Stimulated activated CD8-positive, alpha-beta memory T cell treated with anti-CD3 and anti-CD28 coated beads, Interleukin-15, amount 100 ng/mL, for 48 hours (primary cell): ENCODE results near the gene PKN1.
"Not testable (repeated sequence)": the region's sequence is repeated elsewhere in the genome, so short reads cannot be mapped to it uniquely, and the experiment has no call there.

Experiments used
- DNase-seq, 2 donors: peaks; one replicate each; pipeline ENCODE4 v3.0.0-alpha.2; 2020; ENCODE audit warnings: low read depth in 2 of 2

The PKN1 gene

DNA sequence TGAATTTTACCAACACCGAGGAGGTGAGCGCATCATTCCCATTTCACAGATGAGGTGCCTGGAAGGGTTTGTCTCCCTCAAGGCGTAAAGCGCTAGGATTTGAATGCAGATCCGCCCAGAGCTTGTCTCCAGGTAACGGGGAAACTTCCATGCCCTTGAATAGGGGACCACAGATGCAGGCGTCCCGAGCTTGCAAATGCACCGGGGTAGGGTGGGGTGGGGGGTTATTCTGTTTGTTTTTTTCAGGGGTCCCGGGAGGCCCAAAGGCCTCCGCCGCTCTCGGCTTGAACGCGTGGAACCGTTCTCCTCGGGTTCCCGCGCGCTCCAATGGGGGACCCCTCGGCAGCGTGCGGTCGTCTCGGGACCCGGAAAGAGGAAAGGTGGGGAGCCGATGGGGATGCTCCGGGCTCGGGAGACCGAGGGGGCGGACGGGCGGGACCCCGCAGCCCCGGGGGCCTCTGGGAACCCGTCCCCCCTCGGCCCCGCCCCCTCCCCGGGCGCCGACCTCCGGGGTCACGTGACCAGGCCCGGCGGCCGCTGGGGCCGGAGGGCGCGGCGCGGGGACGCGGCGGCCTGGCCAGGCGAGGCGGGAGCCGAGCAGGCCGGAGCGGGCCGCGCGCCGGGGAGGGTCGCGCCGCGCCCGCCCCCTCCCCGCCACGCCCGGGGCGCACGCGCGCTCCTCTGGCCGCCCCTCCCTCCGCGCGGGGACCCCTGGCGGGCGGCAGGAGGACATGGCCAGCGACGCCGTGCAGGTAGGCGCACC lies at the start of gene PKN1:
Gene PKN1 (plus strand): TSS at position 516 of the 763 bp plus-strand sequence. CDS start 216 bp downstream, at position 732.
- DNase-seq: peak in 1 of 2 donors; percentile 53

DNA sequence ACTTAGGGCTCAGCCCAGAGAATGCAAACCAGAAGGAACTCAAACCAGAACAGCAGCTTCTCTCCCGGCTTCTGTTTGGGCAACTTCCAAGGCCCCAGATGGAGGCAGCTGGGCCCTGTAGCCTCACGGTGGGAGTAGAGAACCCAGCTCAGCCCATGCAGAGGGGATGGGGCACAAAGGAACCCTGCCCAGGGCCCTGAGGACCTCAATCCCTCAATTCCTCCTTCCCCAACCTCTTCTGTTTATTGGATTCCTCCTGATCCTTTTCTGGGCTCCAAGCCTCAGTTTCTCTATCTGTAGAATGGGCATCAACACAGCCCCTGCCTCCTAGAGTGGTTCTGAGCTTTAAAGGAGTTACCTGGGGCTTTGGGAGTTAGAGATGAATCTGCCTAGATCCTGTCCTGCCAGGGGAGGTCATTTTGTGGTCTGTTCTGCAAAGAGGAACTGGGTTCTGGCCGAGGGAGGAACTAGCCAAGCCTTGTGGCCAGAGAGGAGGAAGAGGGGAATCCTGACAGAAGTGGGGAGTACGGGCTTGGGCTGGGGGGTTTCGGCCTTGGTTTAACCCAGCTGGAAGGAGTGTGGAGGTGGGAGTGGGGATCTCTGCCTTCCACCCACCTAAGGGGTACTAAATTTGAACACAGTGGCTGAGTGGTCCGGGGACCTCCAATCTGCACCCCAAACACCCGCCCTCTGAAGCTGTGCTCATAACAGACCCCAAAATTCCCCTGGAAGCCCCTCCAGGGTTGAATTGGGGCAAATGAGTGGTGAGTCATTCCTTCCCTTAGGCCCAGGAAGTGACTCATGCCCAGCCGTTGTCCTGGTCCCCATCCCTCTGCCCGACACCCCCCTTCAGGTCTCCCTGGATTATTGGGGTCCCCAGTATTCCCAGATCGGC lies 49.2 kb upstream of the PKN1 start:
- peak in 1 of 2 donors; percentile 65 for DNase-seq

DNA sequence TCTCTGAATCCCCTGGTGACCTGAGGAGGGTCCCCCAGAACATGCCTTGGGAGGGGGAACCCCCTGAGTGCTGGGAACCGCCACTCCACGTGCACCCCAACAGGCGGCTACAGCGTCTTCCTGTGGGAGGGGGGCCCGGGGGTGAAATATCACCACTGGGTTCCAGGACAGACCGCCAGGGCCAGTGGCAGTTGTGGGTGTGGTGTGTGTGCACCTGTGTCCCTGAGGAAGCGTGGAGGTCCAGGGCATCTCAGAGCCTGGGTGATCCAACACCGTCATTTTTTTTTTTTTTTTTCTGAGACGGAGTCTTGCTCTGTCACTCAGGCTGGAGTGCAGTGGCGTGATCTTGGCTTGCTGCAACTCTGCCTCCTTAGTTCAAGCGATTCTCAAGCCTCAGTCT lies 47.6 kb upstream of the PKN1 start:
- no peak for DNase-seq

DNA sequence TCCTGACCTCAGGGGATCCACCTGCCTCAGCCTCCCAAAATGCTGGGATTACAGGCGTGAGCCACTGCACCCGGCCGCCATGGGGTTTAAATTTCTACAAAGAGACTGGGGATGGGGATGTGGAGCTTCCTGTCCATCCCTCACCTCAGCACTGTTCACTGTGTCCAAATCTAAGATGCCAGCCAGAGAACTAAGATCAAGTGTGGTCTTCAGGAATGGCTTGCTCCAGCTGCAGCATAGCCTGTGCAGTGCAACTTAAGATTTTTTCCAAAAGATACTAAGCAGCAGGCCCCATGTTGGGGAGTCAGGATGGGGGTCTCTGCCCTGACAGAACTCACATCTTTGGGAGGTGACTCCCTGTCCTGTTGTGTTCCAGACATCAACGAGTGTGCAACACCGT lies 42.6 kb upstream of the PKN1 start:
- DNase-seq: no peak

DNA sequence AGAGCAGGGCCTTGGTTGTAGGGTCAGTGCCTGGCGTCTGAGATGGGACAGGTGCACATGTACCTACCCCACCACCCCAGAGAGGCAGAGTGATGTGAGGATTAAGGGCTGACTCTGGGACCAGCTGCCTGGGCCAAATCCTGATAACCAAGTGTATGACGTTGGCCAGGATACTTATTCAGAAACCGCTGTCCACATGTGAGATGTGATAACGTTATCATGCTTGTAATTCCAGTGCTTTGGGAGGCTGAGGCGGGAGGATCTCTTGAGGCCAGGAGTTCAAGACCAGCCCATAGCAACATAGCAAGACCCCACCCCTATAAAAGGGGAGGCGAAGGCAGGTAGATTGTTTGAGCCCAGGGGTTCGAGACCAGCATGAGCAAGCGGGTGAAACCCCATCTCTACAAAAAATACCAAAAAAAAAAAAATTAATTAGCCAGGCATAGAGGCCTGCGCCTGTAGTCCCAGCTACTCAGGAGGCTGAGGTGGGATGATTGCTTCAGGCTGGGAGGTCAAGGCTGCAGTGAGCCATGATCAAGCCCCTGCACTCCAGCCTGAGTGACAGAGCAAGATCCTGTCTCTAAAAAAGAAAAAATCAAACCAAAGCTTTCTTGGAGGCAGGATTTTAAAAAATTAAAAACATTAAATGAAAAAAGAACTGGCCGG lies 41.8 kb upstream of the PKN1 start:
- no peak for DNase-seq

DNA sequence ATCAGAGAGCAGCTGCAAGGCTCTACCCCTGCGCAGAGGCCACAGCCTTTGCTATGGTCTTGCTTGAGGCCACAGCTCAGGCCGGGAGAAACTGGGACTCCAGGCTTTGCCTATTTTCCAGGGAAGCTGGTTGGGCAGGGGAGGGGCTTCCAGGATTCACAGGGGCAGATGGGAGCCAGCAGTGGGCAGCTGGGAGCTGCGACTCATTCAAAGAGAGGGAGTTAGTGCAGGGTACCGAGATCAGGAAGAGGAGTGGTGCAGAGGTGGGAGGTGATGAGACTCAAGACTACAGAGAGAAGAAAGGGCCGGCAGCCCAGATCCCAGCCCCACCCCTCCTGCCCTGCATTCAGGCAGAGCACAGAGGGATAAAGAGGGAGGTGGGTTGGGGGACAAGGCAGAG lies 39.8 kb upstream of the PKN1 start:
- no peak for DNase-seq

DNA sequence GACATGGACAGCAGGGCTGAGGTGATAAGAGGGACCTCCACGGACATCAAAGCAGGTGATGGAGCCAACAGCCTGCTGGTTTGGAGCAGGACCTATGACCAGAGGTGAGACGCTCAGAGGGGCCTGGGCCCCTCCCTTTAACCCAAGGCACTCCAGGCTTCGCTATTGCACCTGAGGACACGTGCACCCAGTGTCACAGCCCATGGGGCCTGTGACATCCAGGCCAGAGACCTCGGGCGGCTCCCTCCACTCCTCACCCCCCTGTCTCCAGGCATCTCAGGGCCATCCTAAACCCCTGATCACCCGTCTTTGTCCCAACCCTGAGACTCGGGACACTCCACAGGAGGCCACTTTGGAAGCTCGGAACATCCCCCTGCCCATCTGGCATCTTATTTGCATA lies 38.9 kb upstream of the PKN1 start:
- no peak for DNase-seq

DNA sequence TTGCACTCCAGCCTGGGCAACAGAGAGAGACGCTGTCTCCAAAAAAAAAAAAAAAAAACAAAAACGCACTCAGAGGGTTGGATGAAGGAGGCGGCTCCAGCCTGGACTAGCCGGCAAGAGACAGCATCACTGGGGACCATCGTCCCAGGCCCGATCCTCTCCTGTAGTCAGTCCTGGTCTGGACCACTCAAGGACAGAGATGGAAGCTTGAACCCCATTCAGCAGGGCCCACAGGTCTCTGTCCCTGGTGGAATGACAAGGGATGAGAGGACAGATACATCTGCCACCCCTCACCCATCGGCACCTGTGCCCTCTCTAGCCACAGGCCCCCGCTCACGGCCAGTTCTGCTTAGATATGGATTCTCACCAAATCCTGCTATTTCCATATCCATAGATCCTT lies 37.8 kb upstream of the PKN1 start:
- no peak for DNase-seq

DNA sequence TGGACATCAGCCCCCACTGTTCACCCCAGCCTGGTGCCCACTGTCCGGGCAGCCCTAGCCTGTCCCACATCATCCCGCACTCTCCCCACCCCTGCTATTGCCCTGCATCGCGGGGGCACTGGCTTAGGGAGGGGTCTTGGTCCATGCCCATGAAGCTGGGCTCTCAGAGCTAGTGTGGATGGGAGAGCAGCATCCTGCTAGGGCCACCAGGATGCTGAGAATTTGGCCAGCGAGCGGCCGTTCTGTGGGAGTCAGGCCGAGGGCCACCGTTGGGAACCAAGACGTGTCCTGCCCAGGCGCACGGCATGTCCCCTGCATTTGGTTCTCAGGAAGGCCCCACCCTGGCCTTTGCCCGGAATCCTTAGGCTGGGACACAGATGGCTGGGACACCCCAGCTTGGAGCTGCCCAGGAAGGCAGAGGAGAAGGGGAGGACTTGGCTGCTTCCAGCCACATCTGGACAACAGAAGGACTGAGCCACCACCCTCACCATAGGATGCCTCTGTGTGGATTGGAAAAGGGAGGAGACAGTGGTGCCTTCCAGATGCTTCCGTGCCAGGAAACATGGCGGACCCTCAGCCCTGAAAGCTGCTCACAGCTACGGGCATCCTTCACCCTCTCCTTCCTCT lies 37.3 kb upstream of the PKN1 start:
- DNase-seq: no peak

DNA sequence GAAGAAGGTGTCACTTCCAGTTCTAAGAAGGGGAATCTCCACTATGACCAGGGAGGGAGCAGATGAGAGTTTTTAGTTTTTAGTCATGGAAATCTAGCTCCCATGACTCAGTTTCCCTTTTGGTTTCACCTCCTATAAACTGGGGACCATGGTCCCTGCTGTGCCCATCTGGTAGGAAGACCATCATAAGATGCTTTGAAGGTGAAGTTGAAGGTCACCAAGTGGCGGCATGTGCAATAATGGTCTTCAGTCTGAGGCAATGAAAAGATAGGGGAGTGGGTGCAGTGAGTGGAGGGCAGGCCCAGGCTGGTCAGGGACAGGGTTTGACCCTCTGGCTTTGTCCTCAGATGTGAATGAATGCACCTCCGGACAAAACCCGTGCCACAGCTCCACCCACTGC lies 36.4 kb upstream of the PKN1 start:
- not testable (repeated sequence) for DNase-seq

DNA sequence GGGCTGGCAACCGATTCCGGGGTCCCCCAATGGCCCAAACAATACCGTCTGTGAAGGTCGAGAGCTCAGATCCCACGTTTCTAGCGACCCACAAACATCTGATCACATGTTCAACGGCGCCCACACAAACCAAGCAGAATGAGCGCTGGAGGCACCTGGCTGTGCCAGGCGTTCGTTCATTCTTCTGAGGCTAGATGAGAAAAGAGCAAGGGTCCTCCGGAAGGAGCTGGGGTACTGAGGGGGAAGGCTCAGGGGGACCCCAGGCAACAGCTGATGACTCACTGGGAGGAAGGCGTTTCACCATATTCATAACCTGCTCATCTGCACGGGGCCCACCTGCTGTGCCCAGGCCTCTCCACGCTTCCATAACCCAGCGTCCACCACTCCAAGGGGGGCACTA lies 35.9 kb upstream of the PKN1 start:
- not testable (repeated sequence) for DNase-seq

DNA sequence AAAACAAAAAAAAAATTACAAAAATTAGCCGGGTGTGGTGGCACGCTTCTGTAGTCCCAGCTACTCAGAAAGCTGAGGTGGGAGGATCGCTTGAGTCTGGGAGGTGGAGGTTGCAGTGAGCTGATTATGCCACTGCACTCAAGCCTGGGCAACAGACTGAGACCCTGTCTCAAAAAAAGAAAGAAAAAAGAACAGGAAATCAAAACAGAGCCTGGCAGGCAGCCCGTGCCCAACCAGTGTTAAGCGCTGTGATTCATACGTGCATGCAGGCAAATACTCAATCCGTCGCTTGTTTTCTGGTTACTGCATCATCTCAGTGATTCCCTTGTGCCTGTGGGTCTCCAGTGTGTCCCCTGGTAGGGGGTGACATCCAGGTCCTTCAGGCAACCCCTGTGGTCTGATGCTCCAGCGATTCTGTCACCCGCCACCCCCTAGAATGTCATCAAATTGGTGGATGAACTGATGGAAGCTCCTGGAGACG lies 32.1 kb upstream of the PKN1 start:
- no peak for DNase-seq

DNA sequence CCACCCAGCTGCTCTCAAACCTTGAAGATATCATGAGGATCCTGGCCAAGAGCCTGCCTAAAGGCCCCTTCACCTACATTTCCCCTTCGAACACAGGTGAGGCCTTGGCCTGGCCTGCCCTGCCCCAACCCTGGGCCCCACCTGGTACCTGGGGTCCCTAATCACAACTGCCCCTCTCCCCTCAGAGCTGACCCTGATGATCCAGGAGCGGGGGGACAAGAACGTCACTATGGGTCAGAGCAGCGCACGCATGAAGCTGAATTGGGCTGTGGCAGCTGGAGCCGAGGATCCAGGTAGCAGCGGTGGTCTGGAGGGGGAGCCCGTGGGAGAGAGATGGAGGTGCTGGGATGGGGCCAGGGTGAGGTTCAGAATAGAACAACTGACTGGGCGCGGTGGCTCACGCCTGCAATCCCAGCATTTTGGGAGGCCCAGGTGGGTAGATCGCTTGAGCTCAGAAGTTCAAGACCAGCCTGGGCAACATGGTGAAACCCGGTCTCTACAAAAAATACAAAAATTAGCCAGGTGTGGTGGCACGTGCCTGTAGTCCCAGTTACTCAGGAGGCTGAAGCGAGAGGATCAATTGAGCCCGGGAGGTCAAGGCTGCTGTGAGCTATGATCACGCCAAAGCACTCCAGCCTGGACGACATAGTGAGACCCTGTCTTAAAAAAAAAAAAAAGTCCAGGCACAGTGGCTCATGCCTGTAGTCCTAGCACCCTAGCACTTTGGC lies 31.5 kb upstream of the PKN1 start:
- DNase-seq: no peak

DNA sequence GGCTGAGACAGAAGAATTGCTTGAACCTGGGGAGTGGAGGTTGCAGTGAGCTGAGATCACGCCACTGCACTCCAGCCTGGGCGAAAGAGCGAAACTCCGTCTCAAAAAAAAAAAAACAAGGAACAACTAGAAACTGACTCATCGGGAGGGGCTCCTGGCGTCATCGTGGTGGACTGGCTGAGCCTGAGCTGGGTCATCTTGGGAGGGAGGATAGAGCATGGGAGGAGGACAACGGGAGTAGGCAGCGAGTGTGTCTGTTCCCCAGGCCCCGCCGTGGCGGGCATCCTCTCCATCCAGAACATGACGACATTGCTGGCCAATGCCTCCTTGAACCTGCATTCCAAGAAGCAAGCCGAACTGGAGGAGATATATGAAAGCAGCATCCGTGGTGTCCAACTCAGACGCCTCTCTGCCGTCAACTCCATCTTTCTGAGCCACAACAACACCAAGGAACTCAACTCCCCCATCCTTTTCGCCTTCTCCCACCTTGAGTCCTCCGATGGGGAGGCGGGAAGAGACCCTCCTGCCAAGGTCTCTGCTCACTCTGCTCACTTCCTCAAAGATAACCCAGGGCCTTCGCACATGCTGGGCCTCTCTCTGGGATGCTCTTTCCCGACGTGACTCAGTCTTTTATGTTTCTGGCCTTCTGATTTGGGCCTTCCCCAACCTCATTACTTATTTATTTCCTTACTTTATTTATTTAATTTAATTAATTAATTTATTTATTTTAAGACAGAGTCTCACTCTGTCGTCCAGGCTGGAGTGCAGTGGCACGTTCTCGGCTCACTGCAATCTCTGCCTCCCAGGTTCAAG lies 30.6 kb upstream of the PKN1 start:
- DNase-seq: no peak

DNA sequence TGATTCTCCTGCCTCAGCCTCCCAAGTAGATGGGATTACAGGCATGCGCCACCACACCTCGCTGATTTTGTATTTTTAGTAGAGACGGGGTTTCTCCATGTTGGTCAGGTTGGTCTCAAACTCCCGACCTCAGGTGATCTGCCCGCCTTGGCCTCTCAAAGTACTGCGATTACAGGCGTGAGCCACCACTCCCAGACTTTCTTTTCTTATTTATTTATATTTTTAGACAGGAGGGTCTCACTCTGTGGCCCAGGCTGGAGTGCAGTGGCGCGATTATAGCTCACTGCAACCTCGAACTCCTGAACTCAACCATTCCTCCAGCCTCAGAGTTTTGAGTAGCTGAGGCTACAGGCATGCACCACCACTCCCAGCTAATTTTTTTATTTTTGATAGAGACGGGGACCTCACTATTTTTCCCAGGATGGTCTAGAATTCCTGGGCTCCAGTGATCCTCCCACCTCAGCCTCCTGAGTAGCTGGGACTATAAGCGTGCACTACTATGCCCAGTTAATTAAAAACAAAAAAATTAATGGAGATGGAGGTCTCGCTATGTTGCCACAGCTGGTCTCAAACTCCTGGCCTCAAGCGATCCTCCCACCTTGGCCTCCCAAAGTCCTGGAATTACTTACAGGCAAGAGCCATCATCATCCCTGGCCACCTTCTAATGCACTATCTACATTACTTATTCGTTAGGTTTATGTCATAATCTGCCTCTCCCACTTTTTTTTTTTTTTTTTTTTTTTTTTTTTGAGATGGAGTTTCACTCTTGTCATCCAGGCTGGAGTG lies 29.8 kb upstream of the PKN1 start:
- DNase-seq: not testable (repeated sequence)

DNA sequence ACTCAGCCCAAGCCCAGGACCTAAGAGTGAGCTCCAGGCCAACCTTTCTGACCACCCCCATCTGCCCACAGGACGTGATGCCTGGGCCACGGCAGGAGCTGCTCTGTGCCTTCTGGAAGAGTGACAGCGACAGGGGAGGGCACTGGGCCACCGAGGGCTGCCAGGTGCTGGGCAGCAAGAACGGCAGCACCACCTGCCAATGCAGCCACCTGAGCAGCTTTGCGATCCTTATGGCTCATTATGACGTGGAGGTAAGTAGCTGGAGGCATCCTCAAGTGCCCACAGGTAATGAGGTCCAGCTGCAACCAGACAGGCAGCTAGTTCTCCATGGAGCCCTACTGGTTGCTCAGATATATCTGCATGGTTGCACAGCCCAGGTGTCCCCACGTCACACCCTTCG lies 28.8 kb upstream of the PKN1 start:
- no peak for DNase-seq

DNA sequence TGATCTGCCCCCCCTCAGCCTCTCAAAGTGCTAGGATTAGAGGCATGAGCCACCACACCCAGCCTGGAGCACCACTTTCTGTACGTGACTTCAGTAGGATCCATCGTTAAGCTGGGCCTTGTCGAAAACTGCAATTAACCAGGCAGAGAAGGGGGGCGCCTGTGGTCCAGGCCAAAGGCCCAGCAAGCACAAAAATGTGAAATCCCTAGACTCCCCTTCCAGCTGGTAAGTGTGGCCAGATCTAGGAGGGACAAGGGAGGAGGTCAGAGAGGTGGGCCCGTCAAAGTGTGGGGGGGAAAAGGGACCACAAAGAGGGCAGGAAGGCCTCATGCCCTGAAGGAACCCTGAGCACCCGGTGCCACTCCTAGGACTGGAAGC lies 27.7 kb upstream of the PKN1 start:
- DNase-seq: no peak

DNA sequence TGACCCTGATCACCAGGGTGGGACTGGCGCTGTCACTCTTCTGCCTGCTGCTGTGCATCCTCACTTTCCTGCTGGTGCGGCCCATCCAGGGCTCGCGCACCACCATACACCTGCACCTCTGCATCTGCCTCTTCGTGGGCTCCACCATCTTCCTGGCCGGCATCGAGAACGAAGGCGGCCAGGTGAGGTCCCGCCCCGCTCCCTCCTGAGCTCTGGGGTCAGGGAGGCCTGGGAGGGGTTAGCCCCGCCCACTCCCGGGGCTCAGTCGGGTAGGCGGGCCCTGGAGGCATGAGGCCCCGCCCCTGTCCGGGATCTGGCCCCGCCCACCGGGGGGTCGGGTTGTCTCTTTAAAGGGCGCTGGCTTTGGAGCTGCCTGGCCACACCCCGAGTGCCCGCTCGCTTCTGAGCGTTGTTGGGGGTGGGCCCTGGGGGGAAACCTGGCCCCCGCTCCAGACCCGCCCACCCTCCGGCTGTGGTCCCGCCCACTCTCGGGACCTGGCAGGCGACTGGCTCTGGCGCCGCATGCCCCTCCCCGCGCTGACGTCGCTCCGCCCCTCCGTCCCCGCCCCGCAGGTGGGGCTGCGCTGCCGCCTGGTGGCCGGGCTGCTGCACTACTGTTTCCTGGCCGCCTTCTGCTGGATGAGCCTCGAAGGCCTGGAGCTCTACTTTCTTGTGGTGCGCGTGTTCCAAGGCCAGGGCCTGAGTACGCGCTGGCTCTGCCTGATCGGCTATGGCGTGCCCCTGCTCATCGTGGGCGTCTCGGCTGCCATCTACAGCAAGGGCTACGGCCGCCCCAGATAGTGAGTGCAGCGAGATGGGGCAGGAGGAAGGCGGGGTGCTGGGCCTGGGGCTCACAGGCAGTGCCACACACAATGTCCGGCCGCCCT lies 27.1 kb upstream of the PKN1 start:
- DNase-seq: peak; percentile 88 to 92
